Prostate gland (tissue), 2 donors: ENCODE measurements around the gene ERMARD.

ENCODE experiments used
- POLR2A ChIP-seq: fragments of 450-650 bp; IDR thresholded peaks from one replicate; pipeline ENCODE4 v1.6.1; 2016; ENCODE audit warnings: antibody characterized with exemption, mild to moderate bottlenecking
- TF ChIP-seq, protein P1 (sequence below), 4 experiments: fragments of 200-600 bp in 2 of 4; fragments of 450-650 bp in 2 of 4; sonication (generic) in 2 of 4; IDR thresholded peaks; 1 replicate in 3 of 4; 2 replicates in 1 of 4; pipeline ENCODE4 v1.5.1; 2016 to 2019; ENCODE audit warnings: antibody characterized with exemption in 4 of 4, mild to moderate bottlenecking in 2 of 4, moderate library complexity in 2 of 4

DNA sequence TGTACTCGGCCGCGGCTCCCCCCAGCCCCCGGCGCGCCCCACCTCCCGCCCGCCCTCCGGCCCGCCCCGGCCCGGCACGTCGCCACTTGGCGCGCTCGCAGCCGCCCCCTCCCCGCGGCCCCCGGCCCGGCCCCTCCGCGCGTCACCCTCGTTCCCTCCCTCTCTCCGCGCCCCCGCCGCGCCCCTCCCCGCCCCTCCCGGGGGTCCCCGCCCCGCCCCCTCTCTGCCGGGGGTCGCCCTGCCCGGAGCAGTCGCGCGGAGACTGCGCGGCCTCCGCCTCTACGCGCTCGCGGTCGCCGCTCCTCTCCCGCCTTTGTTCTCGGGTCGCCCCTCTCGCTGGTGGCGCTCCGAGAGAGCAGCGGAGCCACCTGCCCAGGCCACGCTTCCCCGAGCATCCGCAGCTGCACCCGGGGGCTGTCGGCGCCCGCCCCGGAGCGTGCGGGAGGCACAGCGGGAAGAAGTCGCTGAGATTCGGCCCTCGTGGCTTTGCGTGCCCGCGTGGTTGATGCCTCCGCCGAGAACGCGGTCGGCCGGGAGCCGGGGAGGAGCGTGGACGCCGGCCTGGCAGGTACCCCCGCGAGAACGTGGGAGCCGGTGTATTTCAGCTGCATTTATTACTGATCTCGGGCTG is 26.8 kb upstream of the ERMARD start, which contains the start of gene PHF10:
- TF ChIP-seq, protein P1, sequence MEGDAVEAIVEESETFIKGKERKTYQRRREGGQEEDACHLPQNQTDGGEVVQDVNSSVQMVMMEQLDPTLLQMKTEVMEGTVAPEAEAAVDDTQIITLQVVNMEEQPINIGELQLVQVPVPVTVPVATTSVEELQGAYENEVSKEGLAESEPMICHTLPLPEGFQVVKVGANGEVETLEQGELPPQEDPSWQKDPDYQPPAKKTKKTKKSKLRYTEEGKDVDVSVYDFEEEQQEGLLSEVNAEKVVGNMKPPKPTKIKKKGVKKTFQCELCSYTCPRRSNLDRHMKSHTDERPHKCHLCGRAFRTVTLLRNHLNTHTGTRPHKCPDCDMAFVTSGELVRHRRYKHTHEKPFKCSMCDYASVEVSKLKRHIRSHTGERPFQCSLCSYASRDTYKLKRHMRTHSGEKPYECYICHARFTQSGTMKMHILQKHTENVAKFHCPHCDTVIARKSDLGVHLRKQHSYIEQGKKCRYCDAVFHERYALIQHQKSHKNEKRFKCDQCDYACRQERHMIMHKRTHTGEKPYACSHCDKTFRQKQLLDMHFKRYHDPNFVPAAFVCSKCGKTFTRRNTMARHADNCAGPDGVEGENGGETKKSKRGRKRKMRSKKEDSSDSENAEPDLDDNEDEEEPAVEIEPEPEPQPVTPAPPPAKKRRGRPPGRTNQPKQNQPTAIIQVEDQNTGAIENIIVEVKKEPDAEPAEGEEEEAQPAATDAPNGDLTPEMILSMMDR (IDR thresholded peaks at IDR 0.05) = no peak
- TF ChIP-seq POLR2A = peak; percentile 6
